Measurements from ENCODE around the gene TNFAIP8. TPM values are rescaled to one million over a fixed set of nuclear protein-coding genes. Genes with fewer than 3 reads are reported as not detected.
A peak's percentile ranks its signal among the peaks of the same experiment; 100 is the strongest.

Gene TNFAIP8
- total and polyA plus RNA-seq, 2 donors (not counting 1 experiment from before 2014, with no cell fraction given) = 36.7 to 37.7 TPM

GRCh38 chr5:119343766-119344165 lies 12.1 kb upstream of the TNFAIP8 start:
- no peaks in the 10 kb centered on the region for H4K20me1 ChIP-seq (ENCODE audit: control insufficient read depth, extremely low read depth, insufficient read depth, low read length)

GRCh38 chr5:119344231-119344630 lies 11.6 kb upstream of the TNFAIP8 start:
- Histone ChIP-seq H3K36me3 (ENCODE audit: control insufficient read depth, insufficient read depth, low read length) (no peaks in the 10 kb centered on the region), H3K27ac (ENCODE audit: insufficient read depth, low read length) (no peak overlapping the region)
- no peak for DNase-seq (ENCODE audit: low read depth in 2 of 2)

More at GRCh38 chr5:119343766-119344165, 12.1 kb upstream of the TNFAIP8 start:
- Histone ChIP-seq H2AFZ (ENCODE audit: low read length) (no peak overlapping the region), H3K9ac (ENCODE audit: insufficient read depth, low read length) (no peak overlapping the region), H3K9me3 (ENCODE audit: control insufficient read depth, insufficient read depth, low read depth, low read length) (no peaks in the 10 kb centered on the region), H3K79me2 (ENCODE audit: control insufficient read depth, insufficient read depth, low read length) (no peaks in the 10 kb centered on the region), H3K4me3 (replicated peaks in 1 of 4; ENCODE audit: control extremely low read depth in 1 of 4, insufficient read depth in 1 of 4, low read depth in 3 of 4, low read length in 4 of 4) (no peak overlapping the region), H3K4me1 (ENCODE audit: control insufficient read depth, extremely low read depth, insufficient read depth, low read length) (peaks cover 2% of the 10 kb centered on the region), H3K27me3 (ENCODE audit: control insufficient read depth, insufficient read depth, low read length) (no peaks in the 10 kb centered on the region), H3K4me2 (ENCODE audit: extremely low read depth, insufficient read depth, low read length) (no peak overlapping the region), H3K27ac (ENCODE audit: insufficient read depth, low read length) (no peak overlapping the region), H3K36me3 (ENCODE audit: control insufficient read depth, insufficient read depth, low read length) (no peaks in the 10 kb centered on the region)
- DNase-seq (ENCODE audit: low read depth in 2 of 2) = peak; percentile 60 to 88
- TF ChIP-seq EZH2 (IDR thresholded peaks at IDR 0.05; ENCODE audit: low read length, missing control alignments) = no peak
- no peak for TF ChIP-seq CTCF (conservative IDR thresholded peaks at IDR 0.05 in 1 of 2, IDR thresholded peaks at IDR 0.05 in 1 of 2; ENCODE audit: low read depth in 1 of 2, low read length in 2 of 2)

GRCh38 chr5:119345861-119346260 lies 10.0 kb upstream of the TNFAIP8 start:
- Histone ChIP-seq H3K9ac (ENCODE audit: insufficient read depth, low read length) (no peak overlapping the region), H3K79me2 (ENCODE audit: control insufficient read depth, insufficient read depth, low read length) (no peaks in the 10 kb centered on the region), H4K20me1 (ENCODE audit: control insufficient read depth, extremely low read depth, insufficient read depth, low read length) (no peaks in the 10 kb centered on the region), H3K9me3 (ENCODE audit: control insufficient read depth, insufficient read depth, low read depth, low read length) (no peaks in the 10 kb centered on the region), H2AFZ (ENCODE audit: low read length) (no peak overlapping the region), H3K27ac (ENCODE audit: insufficient read depth, low read length) (no peak overlapping the region), H3K4me3 (replicated peaks in 1 of 4; ENCODE audit: control extremely low read depth in 1 of 4, insufficient read depth in 1 of 4, low read depth in 3 of 4, low read length in 4 of 4) (no peak overlapping the region), H3K4me2 (ENCODE audit: extremely low read depth, insufficient read depth, low read length) (no peak overlapping the region), H3K4me1 (ENCODE audit: control insufficient read depth, extremely low read depth, insufficient read depth, low read length) (peaks cover 2% of the 10 kb centered on the region), H3K27me3 (ENCODE audit: control insufficient read depth, insufficient read depth, low read length) (no peaks in the 10 kb centered on the region), H3K36me3 (ENCODE audit: control insufficient read depth, insufficient read depth, low read length) (no peaks in the 10 kb centered on the region)
- TF ChIP-seq CTCF (conservative IDR thresholded peaks at IDR 0.05 in 1 of 2, IDR thresholded peaks at IDR 0.05 in 1 of 2; ENCODE audit: low read depth in 1 of 2, low read length in 2 of 2) = no peak
- DNase-seq (ENCODE audit: low read depth in 2 of 2) = no peak

More at GRCh38 chr5:119344231-119344630, 11.6 kb upstream of the TNFAIP8 start:
- peaks cover 2% of the 10 kb centered on the region for H3K4me1 ChIP-seq (ENCODE audit: control insufficient read depth, extremely low read depth, insufficient read depth, low read length)
- H3K4me2 ChIP-seq (ENCODE audit: extremely low read depth, insufficient read depth, low read length) = no peak overlapping the region
- H3K79me2 ChIP-seq (ENCODE audit: control insufficient read depth, insufficient read depth, low read length) = no peaks in the 10 kb centered on the region
- TF ChIP-seq EZH2 (IDR thresholded peaks at IDR 0.05; ENCODE audit: low read length, missing control alignments) = no peak
- TF ChIP-seq CTCF (conservative IDR thresholded peaks at IDR 0.05 in 1 of 2, IDR thresholded peaks at IDR 0.05 in 1 of 2; ENCODE audit: low read depth in 1 of 2, low read length in 2 of 2) = no peak
- H3K9ac ChIP-seq (ENCODE audit: insufficient read depth, low read length) = no peak overlapping the region
- no peak overlapping the region for H3K4me3 ChIP-seq (replicated peaks in 1 of 4; ENCODE audit: control extremely low read depth in 1 of 4, insufficient read depth in 1 of 4, low read depth in 3 of 4, low read length in 4 of 4)
- no peaks in the 10 kb centered on the region for H4K20me1 ChIP-seq (ENCODE audit: control insufficient read depth, extremely low read depth, insufficient read depth, low read length)
- no peaks in the 10 kb centered on the region for H3K9me3 ChIP-seq (ENCODE audit: control insufficient read depth, insufficient read depth, low read depth, low read length)
- no peak overlapping the region for H2AFZ ChIP-seq (ENCODE audit: low read length)
- H3K27me3 ChIP-seq (ENCODE audit: control insufficient read depth, insufficient read depth, low read length) = no peaks in the 10 kb centered on the region
